Esophagus squamous epithelium (tissue), 5 donors: ENCODE results near the gene PCBP4. TPM values are rescaled to one million over a fixed set of nuclear protein-coding genes. Genes with fewer than 3 reads are reported as not detected.

ENCODE experiments used
- DNase-seq: peaks from one replicate; lab custom pipeline; 2025; lab: John Stamatoyannopoulos, UW
- H3K27ac ChIP-seq, 4 donors: fragments of 200-600 bp; sonication (generic); one replicate each; pipeline ENCODE4 v1.5.1; 2016 to 2019; ENCODE audit warnings: mild to moderate bottlenecking in 1 of 4
- H3K27me3 ChIP-seq, 4 donors: fragments of 200-600 bp; sonication (generic); 1 replicate in 3 of 4; 2 replicates in 1 of 4; pipeline versions ENCODE4 v1.5.1 to v1.6.0; 2017 to 2021; ENCODE audit warnings: antibody characterized with exemption in 1 of 4
- H3K36me3 ChIP-seq, 3 donors: fragments of 200-600 bp; sonication (generic); one replicate each; pipeline ENCODE4 v1.5.1; 2016 to 2019
- H3K4me1 ChIP-seq, 3 donors: fragments of 200-600 bp; sonication (generic); one replicate each; pipeline ENCODE4 v1.5.1; 2017 to 2019
- H3K4me3 ChIP-seq, 4 donors: fragments of 200-600 bp; sonication (generic); 1 replicate in 3 of 4; 2 replicates in 1 of 4; pipeline ENCODE4 v1.5.1; 2016 to 2019; ENCODE audit warnings: mild to moderate bottlenecking in 2 of 4, moderate library complexity in 1 of 4
- H3K9me3 ChIP-seq, 3 donors: fragments of 200-600 bp; sonication (generic); one replicate each; pipeline ENCODE4 v1.5.1; 2016 to 2019
- CTCF ChIP-seq, 6 experiments: fragments of 450-650 bp in 4 of 6; fragments of 200-600 bp in 2 of 6; sonication (generic) in 2 of 6; IDR thresholded peaks; one replicate each; pipeline ENCODE4 v1.5.1; 2016 to 2019; ENCODE audit warnings: antibody characterized with exemption in 6 of 6, mild to moderate bottlenecking in 4 of 6, moderate library complexity in 4 of 6
- POLR2A ChIP-seq, 4 donors: fragments of 450-650 bp; IDR thresholded peaks; one replicate each; pipeline ENCODE4 v1.6.1; 2017; ENCODE audit warnings: antibody characterized with exemption in 4 of 4, mild to moderate bottlenecking in 4 of 4, moderate library complexity in 3 of 4
- WGBS, 2 donors: methylation state at CpG; one replicate each; pipeline ENCODE4 v1.1.5; 2018; 5-methylcytosine and 5-hydroxymethylcytosine counted together
- intact Hi-C: fragments of 100-400 bp; cut with DNase I; formaldehyde crosslinking; loops from one replicate; pipeline ENCODE4 v1.15.0; 2022
- total RNA-seq, 4 donors: library from RNA; depleted of rRNA; stranded (reverse); fragments of >200 nt; gene quantifications; one replicate each; pipeline ENCODE4 v1.1.0, GENCODE V29; 2016
- donor health status: DM: yes; HTN: yes; CAD: no.

Gene PCBP4
- total RNA-seq, 4 donors from 2014 or later, result 13.0 to 47.3 (median 19.5) TPM

GRCh38 chr3:51957520-51958205 lies 9.6 kb downstream of the PCBP4 start:
- Histone ChIP-seq H3K4me1 (peaks cover 14 to 37% (median 14%) of the 10 kb centered on the region in 3 donors), H3K27ac (no peak overlapping the region), H3K9me3 (no peaks in the 10 kb centered on the region), H3K4me3 (no peak overlapping the region), H3K36me3 (peaks cover 0 to 37% (median 0%) of the 10 kb centered on the region in 3 donors), H3K27me3 (peaks cover 0 to 18% (median 0%) of the 10 kb centered on the region in 4 donors)
- intact Hi-C loops, result no loop called here
- TF ChIP-seq CTCF (IDR thresholded peaks at IDR 0.05) (no peak), POLR2A (IDR thresholded peaks at IDR 0.05) (no peak)
- 88 to 100% methylated on average over 1 of the region's 15 CpGs for WGBS, 2 donors
- no peak for DNase-seq

- peaks cover 0 to 36% (median 0%) of the 10 kb centered on the region in 3 donors for H3K36me3 ChIP-seq
- H3K4me3 ChIP-seq, result peak overlapping the region; percentile 28 to 69 (median 43)
- H3K27ac ChIP-seq, result peak overlapping the region; percentile 5 to 82 (median 64)
- H3K9me3 ChIP-seq, result no peaks in the 10 kb centered on the region
- 3 to 13% methylated on average over 14 to 27 of the region's 97 CpGs for WGBS, 2 donors
- TF ChIP-seq CTCF (IDR thresholded peaks at IDR 0.05) (peak in 4 of 6 experiments; percentile 48 to 64 (median 53)), POLR2A (IDR thresholded peaks at IDR 0.05) (no peak)
- DNase-seq, result no peak
- H3K27me3 ChIP-seq, result peaks cover 0 to 18% (median 0%) of the 10 kb centered on the region in 4 donors
- peaks cover 13 to 25% (median 14%) of the 10 kb centered on the region in 3 donors for H3K4me1 ChIP-seq
- intact Hi-C loops, result no loop called here
Observed at GRCh38 chr3:51955893-51956770, 11.1 kb downstream of the PCBP4 start.

GRCh38 chr3:51955175-51955892 lies 11.9 kb downstream of the PCBP4 start, which contains the start of gene GPR62:
Gene GPR62, plus strand, starts transcription at chr3:51955381. Its CDS starts 272 bp downstream, at chr3:51955653.
- Histone ChIP-seq H3K27ac (peak within 1 kb of the TSS; percentile 5 to 82 (median 64)), H3K9me3 (no peaks in the 10 kb centered on the region), H3K4me1 (peaks cover 13 to 25% (median 14%) of the 10 kb centered on the region in 3 donors), H3K4me3 (peak within 1 kb of the TSS; percentile 28 to 69 (median 43)), H3K36me3 (peaks cover 0 to 28% (median 0%) of the 10 kb centered on the region in 3 donors), H3K27me3 (peaks cover 0 to 18% (median 0%) of the 10 kb centered on the region in 4 donors)
- 33 to 70% methylated on average over 2 to 14 of the region's 33 CpGs for WGBS, 2 donors
- DNase-seq, result no peak
- TF ChIP-seq CTCF (IDR thresholded peaks at IDR 0.05), result no peak
- TF ChIP-seq POLR2A (IDR thresholded peaks at IDR 0.05), result no peak
- intact Hi-C loops, result no loop called here

GRCh38 chr3:51954713-51955112 lies 12.5 kb downstream of the PCBP4 start:
- intact Hi-C loops, result no loop called here
- Histone ChIP-seq H3K27me3 (peaks cover 0 to 18% (median 0%) of the 10 kb centered on the region in 4 donors), H3K4me1 (peaks cover 13 to 25% (median 14%) of the 10 kb centered on the region in 3 donors), H3K36me3 (peaks cover 0 to 22% (median 0%) of the 10 kb centered on the region in 3 donors), H3K9me3 (no peaks in the 10 kb centered on the region), H3K27ac (no peak overlapping the region), H3K4me3 (no peak overlapping the region)
- no peak for DNase-seq
- 91 to 92% methylated on average over 1 of the region's 1 CpG for WGBS, 2 donors
- no peak for TF ChIP-seq POLR2A (IDR thresholded peaks at IDR 0.05)
- TF ChIP-seq CTCF (IDR thresholded peaks at IDR 0.05), result no peak
